IMR-90 (cell line): Measurements from ENCODE around the gene ZNF26. TPM values are rescaled to one million over a fixed set of nuclear protein-coding genes. Genes with fewer than 3 reads are reported as not detected.
A peak's percentile ranks its signal among the peaks of the same experiment; 100 is the strongest.

ENCODE experiments used
- ATAC-seq: fragments of 200-7000 bp; cut with Tn5 transposase; 2 replicates; pipeline ENCODE4 v1.9.1; 2020; ENCODE audit warnings: low read depth, mild to moderate bottlenecking, moderate library complexity
- BruUV-seq: library from RNA; stranded (reverse); fragments of 400-500 nt; replicated peaks from 2 replicates; lab custom pipeline; 2021; lab: Mats Ljungman, UMichigan
- CTCF ChIA-PET: fragments of 300-600 bp; formaldehyde crosslinking; extraction: SDS; loops from one replicate; lab custom pipeline; 2021; ENCODE audit warnings: antibody characterized with exemption; lab: Yijun Ruan, JAX
- POLR2A ChIA-PET: fragments of 300-600 bp; sonication (Branson Sonifier 250); formaldehyde crosslinking; loops from one replicate; lab custom pipeline; 2022; ENCODE audit warnings: antibody characterized with exemption; ENCODE audit not compliant: unreplicated experiment; lab: Charles Lee
- DNase-seq: peaks from one replicate; pipeline ENCODE4 v3.0.0; 2013
- H2AFZ ChIP-seq: replicated peaks from 2 replicates; pipeline ENCODE3; 2013; ENCODE audit warnings: low read length, mild to moderate bottlenecking; ENCODE audit not compliant: poor library complexity
- H2AK5ac ChIP-seq: 2 replicates; pipeline ENCODE4 v1.6.1; 2013; ENCODE audit warnings: low read depth, low read length, inconsistent platforms
- H2AK9ac ChIP-seq: replicated peaks from 2 replicates; pipeline ENCODE3; 2013; ENCODE audit warnings: mild to moderate bottlenecking, low read depth, low read length, moderate library complexity; ENCODE audit not compliant: poor library complexity
- H2BK120ac ChIP-seq: 2 replicates; pipeline ENCODE4 v1.6.1; 2013; ENCODE audit warnings: low read depth, low read length, inconsistent platforms
- H2BK15ac ChIP-seq: 3 replicates; pipeline ENCODE4 v1.6.1; 2013; ENCODE audit warnings: low read depth, low read length, inconsistent platforms
- H2BK20ac ChIP-seq: 2 replicates; pipeline ENCODE4 v1.6.1; 2013; ENCODE audit warnings: low read depth, mild to moderate bottlenecking, inconsistent platforms, low read length, moderate library complexity
- H2BK5ac ChIP-seq: 2 replicates; pipeline ENCODE4 v1.6.1; 2013; ENCODE audit warnings: mild to moderate bottlenecking, low read depth, low read length, inconsistent platforms; ENCODE audit not compliant: poor library complexity, severe bottlenecking
- H3K14ac ChIP-seq: replicated peaks from 2 replicates; pipeline ENCODE4 v1.6.1; 2013; ENCODE audit warnings: low read depth, low read length, inconsistent platforms
- H3K18ac ChIP-seq: 2 replicates; pipeline ENCODE4 v1.6.1; 2013; ENCODE audit warnings: low read depth, low read length, control low read depth
- H3K23ac ChIP-seq: 2 replicates; pipeline ENCODE4 v1.6.1; 2013; ENCODE audit warnings: low read depth, low read length, inconsistent platforms
- H3K27ac ChIP-seq: 2 replicates; pipeline ENCODE4 v1.5.1; 2013; ENCODE audit warnings: mild to moderate bottlenecking, control low read depth, low read length; ENCODE audit not compliant: insufficient read depth
- H3K27me3 ChIP-seq: 2 replicates; pipeline ENCODE4 v1.6.1; 2013; ENCODE audit warnings: low read length; ENCODE audit not compliant: control insufficient read depth, insufficient read depth
- H3K36me3 ChIP-seq: 2 replicates; pipeline ENCODE4 v1.6.1; 2013; ENCODE audit warnings: low read length, mixed read lengths; ENCODE audit not compliant: control insufficient read depth, insufficient read depth
- H3K4ac ChIP-seq: 2 replicates; pipeline ENCODE4 v1.6.1; 2013; ENCODE audit warnings: low read depth, low read length, inconsistent platforms
- H3K4me1 ChIP-seq: 2 replicates; pipeline ENCODE4 v1.6.1; 2013; ENCODE audit warnings: low read length, mixed read lengths; ENCODE audit not compliant: control insufficient read depth, insufficient read depth
- H3K4me2 ChIP-seq: 2 replicates; pipeline ENCODE4 v1.6.1; 2013; ENCODE audit warnings: low read depth, mild to moderate bottlenecking, control low read depth, low read length, moderate library complexity
- H3K4me3 ChIP-seq: 2 replicates; pipeline ENCODE4 v1.5.1; 2013; ENCODE audit warnings: low read depth, mild to moderate bottlenecking, control low read depth, low read length, moderate library complexity; ENCODE audit not compliant: insufficient read depth
- H3K56ac ChIP-seq: 2 replicates; pipeline ENCODE4 v1.6.1; 2013; ENCODE audit warnings: low read length, inconsistent platforms; ENCODE audit not compliant: insufficient read depth; ENCODE audit errors: extremely low read depth
- H3K79me1 ChIP-seq, 2 experiments: 2 replicates each; pipeline ENCODE4 v1.6.1; 2013; ENCODE audit warnings: low read length in 2 of 2, inconsistent platforms in 1 of 2, low read depth in 1 of 2
- H3K9ac ChIP-seq: 2 replicates; pipeline ENCODE4 v1.6.1; 2013; ENCODE audit warnings: low read depth, low read length, control low read depth
- H3K9me1 ChIP-seq: 2 replicates; pipeline ENCODE4 v1.6.1; 2013; ENCODE audit warnings: low read length, inconsistent platforms; ENCODE audit not compliant: insufficient read depth
- H3K9me3 ChIP-seq: 2 replicates; pipeline ENCODE4 v1.6.1; 2013; ENCODE audit warnings: low read length; ENCODE audit not compliant: control insufficient read depth, insufficient read depth
- H4K20me1 ChIP-seq: 2 replicates; pipeline ENCODE4 v1.6.1; 2013; ENCODE audit warnings: low read length, inconsistent platforms; ENCODE audit not compliant: insufficient read depth
- H4K5ac ChIP-seq: 2 replicates; pipeline ENCODE4 v1.6.1; 2013; ENCODE audit warnings: mild to moderate bottlenecking, low read depth, low read length, control low read depth
- H4K8ac ChIP-seq, 2 experiments: 2 replicates each; pipeline ENCODE4 v1.6.1; 2013; ENCODE audit warnings: low read depth in 2 of 2, low read length in 2 of 2, control low read depth in 1 of 2, inconsistent platforms in 1 of 2
- H4K91ac ChIP-seq: 2 replicates; pipeline ENCODE4 v1.6.1; 2013; ENCODE audit warnings: low read depth, low read length, inconsistent platforms; ENCODE audit not compliant: insufficient read depth
- CHD1 ChIP-seq: IDR thresholded peaks from 2 replicates; pipeline ENCODE4 v1.6.1; 2012; ENCODE audit warnings: low read depth, low read length, improper control_type of control experiment
- FOS ChIP-seq: fragments of 150-350 bp; IDR thresholded peaks from 2 replicates; pipeline ENCODE4 v1.6.1; 2016; ENCODE audit warnings: low read depth, low read length
- MXI1 ChIP-seq: IDR thresholded peaks from 2 replicates; pipeline ENCODE4 v1.6.1; 2012; ENCODE audit warnings: low read depth, mild to moderate bottlenecking, low read length, moderate library complexity, borderline replicate concordance
- NFE2L2 ChIP-seq: fragments of 150-350 bp; IDR thresholded peaks from 2 replicates; pipeline ENCODE4 v1.6.1; 2016; ENCODE audit warnings: low read depth, mild to moderate bottlenecking, low read length
- RAD21 ChIP-seq: IDR thresholded peaks from 2 replicates; pipeline ENCODE4 v1.6.1; 2012; ENCODE audit warnings: low read length, improper control_type of control experiment
- RCOR1 ChIP-seq: IDR thresholded peaks from 2 replicates; pipeline ENCODE4 v1.6.1; 2012; ENCODE audit warnings: mild to moderate bottlenecking, low read length, improper control_type of control experiment; ENCODE audit not compliant: insufficient replicate concordance
- RFX5 ChIP-seq: IDR thresholded peaks from 2 replicates; pipeline ENCODE4 v1.8.0; 2012; ENCODE audit warnings: low read depth, mild to moderate bottlenecking, low read length, moderate library complexity
- SMC3 ChIP-seq: fragments of 150-350 bp; IDR thresholded peaks from 2 replicates; pipeline ENCODE4 v1.6.1; 2016; ENCODE audit warnings: low read depth, mild to moderate bottlenecking, antibody characterized with exemption, low read length, moderate library complexity
- WGBS, 2 experiments: methylation state at CpG; one replicate each; pipeline versions ENCODE4 v1.1.5 to v1.1.7; 2013; ENCODE audit warnings: missing lambda C conversion rate in 2 of 2; ENCODE audit not compliant: insufficient read length in 1 of 2; ENCODE audit errors: extremely low coverage in 2 of 2; 5-methylcytosine and 5-hydroxymethylcytosine counted together
- dilution Hi-C: fragments of 300-500 bp; cut with HindIII; formaldehyde crosslinking; loops from one replicate; pipeline ENCODE4 v1.14.3; 2018; ENCODE audit warnings: low sequenced_read_pairs; ENCODE audit not compliant: unreplicated experiment
- in situ Hi-C: fragments of 300-500 bp; cut with MboI; formaldehyde crosslinking; loops from 3 replicates; pipeline ENCODE4 v1.14.3; 2019; ENCODE audit warnings: low sequenced_read_pairs, inconsistent platforms, mixed read lengths
- intact Hi-C: fragments of 100-400 bp; cut with micrococcal nuclease; formaldehyde crosslinking; loops from 2 replicates; pipeline ENCODE4 v1.10.0; 2022
- polyA plus RNA-seq, 3 experiments: library from polyadenylated mRNA; depleted of rRNA; stranded (reverse); fragments of >200 nt; gene quantifications; 2 replicates each; pipeline ENCODE4 v1.2.3, GENCODE V29; 2012; ENCODE audit warnings: low replicate concordance in 1 of 3
- total RNA-seq: library from RNA; depleted of rRNA; stranded (reverse); fragments of >200 nt; gene quantifications from 2 replicates; pipeline ENCODE4 v1.2.3, GENCODE V29; 2012
- TF ChIP-seq, protein P1 (sequence below): conservative IDR thresholded peaks from 2 replicates; pipeline ENCODE4 v1.5.1; 2012; ENCODE audit warnings: mild to moderate bottlenecking, low read depth, low read length, improper control_type of control experiment
- TF ChIP-seq, protein P2 (sequence below): fragments of 150-350 bp; IDR thresholded peaks from 2 replicates; pipeline ENCODE4 v1.6.1; 2017; ENCODE audit warnings: mild to moderate bottlenecking, antibody characterized with exemption, low read length, low read depth

Gene ZNF26
- total and polyA plus RNA-seq, 2 of the 4 experiments (the other 2 are of a cell fraction), result 6.3 to 11.8 TPM

DNA sequence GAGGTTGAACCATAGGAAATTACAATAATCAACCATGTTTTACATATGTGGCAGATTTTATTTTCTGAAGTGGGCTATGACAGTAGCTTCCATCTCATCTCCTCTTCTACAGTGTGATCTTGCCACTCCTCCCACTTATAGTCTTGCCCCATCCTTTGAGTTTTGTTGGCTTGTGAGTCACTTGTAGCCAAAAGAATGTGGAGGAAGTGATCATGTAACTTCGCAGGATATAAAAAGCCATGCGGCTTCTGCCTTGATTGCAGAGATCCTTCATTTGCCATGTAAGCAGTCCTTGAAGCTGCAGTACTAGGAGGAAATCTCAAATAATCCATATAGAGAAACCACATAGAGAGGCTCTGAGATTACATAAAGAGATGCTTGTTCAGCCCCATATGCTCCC, 37.4 kb downstream of the ZNF26 start:
- Histone ChIP-seq H3K79me1 (no peaks in the 10 kb centered on the region), H3K36me3 (0 out of 2 replicates have a peak, but pooled peaks cover 4% of the 10 kb centered on the region), H3K56ac (no peak overlapping the region), H3K4me1 (no peaks in the 10 kb centered on the region), H3K23ac (no peak overlapping the region), H3K4me2 (no peak overlapping the region), H3K4ac (no peak overlapping the region), H3K9me3 (peaks cover 35% of the 10 kb centered on the region), H3K14ac (no peak overlapping the region), H3K9me1 (no peaks in the 10 kb centered on the region), H3K9ac (no peak overlapping the region), H4K91ac (no peak overlapping the region), H3K27ac (no peak overlapping the region), H2BK20ac (no peak overlapping the region), H2AK9ac (no peak overlapping the region), H3K27me3 (no peaks in the 10 kb centered on the region), H2AFZ (no peak overlapping the region), H4K20me1 (no peaks in the 10 kb centered on the region), H2BK15ac (no peak overlapping the region), H2AK5ac (no peak overlapping the region), H4K5ac (no peak overlapping the region), H3K4me3 (no peak overlapping the region), H2BK120ac (no peak overlapping the region), H4K8ac (no peak overlapping the region), H2BK5ac (no peak overlapping the region), H3K18ac (no peak overlapping the region)
- no CpG with 5 or more reads among the region's 2 CpGs for WGBS, 2 experiments
- dilution Hi-C loops, result no loop called here
- no TSS peak for BruUV-seq
- POLR2A ChIA-PET, result no interaction called here
- in situ Hi-C loops, result no loop called here
- TF ChIP-seq RFX5 (no peak), NFE2L2 (no peak), SMC3 (no peak), FOS (no peak), CHD1 (no peak), RAD21 (no peak), MXI1 (no peak), RCOR1 (no peak)
- TF ChIP-seq, protein P1, sequence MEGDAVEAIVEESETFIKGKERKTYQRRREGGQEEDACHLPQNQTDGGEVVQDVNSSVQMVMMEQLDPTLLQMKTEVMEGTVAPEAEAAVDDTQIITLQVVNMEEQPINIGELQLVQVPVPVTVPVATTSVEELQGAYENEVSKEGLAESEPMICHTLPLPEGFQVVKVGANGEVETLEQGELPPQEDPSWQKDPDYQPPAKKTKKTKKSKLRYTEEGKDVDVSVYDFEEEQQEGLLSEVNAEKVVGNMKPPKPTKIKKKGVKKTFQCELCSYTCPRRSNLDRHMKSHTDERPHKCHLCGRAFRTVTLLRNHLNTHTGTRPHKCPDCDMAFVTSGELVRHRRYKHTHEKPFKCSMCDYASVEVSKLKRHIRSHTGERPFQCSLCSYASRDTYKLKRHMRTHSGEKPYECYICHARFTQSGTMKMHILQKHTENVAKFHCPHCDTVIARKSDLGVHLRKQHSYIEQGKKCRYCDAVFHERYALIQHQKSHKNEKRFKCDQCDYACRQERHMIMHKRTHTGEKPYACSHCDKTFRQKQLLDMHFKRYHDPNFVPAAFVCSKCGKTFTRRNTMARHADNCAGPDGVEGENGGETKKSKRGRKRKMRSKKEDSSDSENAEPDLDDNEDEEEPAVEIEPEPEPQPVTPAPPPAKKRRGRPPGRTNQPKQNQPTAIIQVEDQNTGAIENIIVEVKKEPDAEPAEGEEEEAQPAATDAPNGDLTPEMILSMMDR, result no peak
- TF ChIP-seq, protein P2, sequence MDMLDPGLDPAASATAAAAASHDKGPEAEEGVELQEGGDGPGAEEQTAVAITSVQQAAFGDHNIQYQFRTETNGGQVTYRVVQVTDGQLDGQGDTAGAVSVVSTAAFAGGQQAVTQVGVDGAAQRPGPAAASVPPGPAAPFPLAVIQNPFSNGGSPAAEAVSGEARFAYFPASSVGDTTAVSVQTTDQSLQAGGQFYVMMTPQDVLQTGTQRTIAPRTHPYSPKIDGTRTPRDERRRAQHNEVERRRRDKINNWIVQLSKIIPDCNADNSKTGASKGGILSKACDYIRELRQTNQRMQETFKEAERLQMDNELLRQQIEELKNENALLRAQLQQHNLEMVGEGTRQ, result no peak
- DNase-seq (peak; percentile 13), ATAC-seq (no peak)
- CTCF ChIA-PET, result no interaction called here
- intact Hi-C loops, result no loop called here
